ENCODE results near the gene TDP2.

The TDP2 gene

GRCh38 chr6:24666641-24667377 lies at the start of gene TDP2, which contains the start of gene ACOT13:
Gene TDP2 (minus strand): TSS chr6:24666899. CDS start chr6:24666862, 37 bp downstream.
Gene ACOT13 (plus strand): TSS chr6:24667077. CDS start chr6:24667264, 187 bp downstream.
- H3K4me3 ChIP-seq (ENCODE audit: low read length) = peak within 1 kb of the TSS; percentile 100
- peak; percentile 96 for DNase-seq (ENCODE audit: low read depth)
- peak; percentile 61 for TF ChIP-seq CTCF (conservative IDR thresholded peaks at IDR 0.05; ENCODE audit: low read length)

- TF ChIP-seq CTCF (conservative IDR thresholded peaks at IDR 0.05; ENCODE audit: low read length) = no peak
- no peak for DNase-seq (ENCODE audit: low read depth)
- no peak overlapping the region for H3K4me3 ChIP-seq (ENCODE audit: low read length)
These were observed 44.0 kb upstream of the TDP2 start for GRCh38 chr6:24710519-24711303.

GRCh38 chr6:24709014-24709711 lies 42.5 kb upstream of the TDP2 start:
- DNase-seq (ENCODE audit: low read depth) = no peak
- TF ChIP-seq CTCF (conservative IDR thresholded peaks at IDR 0.05; ENCODE audit: low read length) = no peak
- no peak overlapping the region for H3K4me3 ChIP-seq (ENCODE audit: low read length)

GRCh38 chr6:24708612-24709011 lies 41.9 kb upstream of the TDP2 start:
- DNase-seq (ENCODE audit: low read depth) = no peak
- TF ChIP-seq CTCF (conservative IDR thresholded peaks at IDR 0.05; ENCODE audit: low read length) = no peak
- no peak overlapping the region for H3K4me3 ChIP-seq (ENCODE audit: low read length)

- DNase-seq (ENCODE audit: low read depth) = no peak
- no peak for TF ChIP-seq CTCF (conservative IDR thresholded peaks at IDR 0.05; ENCODE audit: low read length)
- H3K4me3 ChIP-seq (ENCODE audit: low read length) = no peak overlapping the region
These were observed 37.8 kb upstream of the TDP2 start for GRCh38 chr6:24704468-24704867.

- no peak for TF ChIP-seq CTCF (conservative IDR thresholded peaks at IDR 0.05; ENCODE audit: low read length)
- no peak for DNase-seq (ENCODE audit: low read depth)
- no peak overlapping the region for H3K4me3 ChIP-seq (ENCODE audit: low read length)
These were observed 36.1 kb upstream of the TDP2 start for GRCh38 chr6:24702720-24703282.

Data from AG10803 (cell line).